ENCODE measurements around the gene NADSYN1. TPM values are rescaled to one million over a fixed set of nuclear protein-coding genes. Genes with fewer than 3 reads are reported as not detected.

NADSYN1 gene
- total RNA-seq, 1 donor from 2014 or later, result 68.9 TPM

DNA sequence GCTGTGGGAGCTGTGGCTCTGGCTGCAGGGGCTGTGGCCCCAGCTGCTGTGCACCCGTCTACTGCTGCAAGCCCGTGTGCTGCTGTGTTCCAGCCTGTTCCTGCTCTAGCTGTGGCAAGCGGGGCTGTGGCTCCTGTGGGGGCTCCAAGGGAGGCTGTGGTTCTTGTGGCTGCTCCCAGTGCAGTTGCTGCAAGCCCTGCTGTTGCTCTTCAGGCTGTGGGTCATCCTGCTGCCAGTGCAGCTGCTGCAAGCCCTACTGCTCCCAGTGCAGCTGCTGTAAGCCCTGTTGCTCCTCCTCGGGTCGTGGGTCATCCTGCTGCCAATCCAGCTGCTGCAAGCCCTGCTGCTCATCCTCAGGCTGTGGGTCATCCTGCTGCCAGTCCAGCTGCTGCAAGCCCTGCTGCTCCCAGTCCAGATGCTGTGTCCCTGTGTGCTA lies 95.7 kb downstream of the NADSYN1 start:
- DNase-seq (ENCODE audit: low read depth), result no peak

Other genes with a start within 250 kb of the NADSYN1 start
- 13.7 and 65.9 TPM in 2 replicates for gene SHANK2, start 200.6 kb upstream of the NADSYN1 start, total RNA-seq
- gene DHCR7, start 4.8 kb upstream of the NADSYN1 start, total RNA-seq, result 28.0 and 58.7 TPM in 2 replicates
- gene KRTAP5-7, start 74.1 kb downstream of the NADSYN1 start, total RNA-seq, result not detected in 2 replicates
- not detected in 2 replicates for gene KRTAP5-8, start 84.8 kb downstream of the NADSYN1 start, total RNA-seq
- gene KRTAP5-9, start 95.2 kb downstream of the NADSYN1 start, total RNA-seq, result not detected in 2 replicates
- gene KRTAP5-10, start 112.4 kb downstream of the NADSYN1 start, total RNA-seq, result not detected in 2 replicates
- not detected in 2 replicates for gene KRTAP5-11, start 129.7 kb downstream of the NADSYN1 start, total RNA-seq